Fibroblast of the aortic adventitia (primary cell): ENCODE measurements around the gene KRTAP12-3. TPM values are rescaled to one million over a fixed set of nuclear protein-coding genes. Genes with fewer than 3 reads are reported as not detected.
"Not testable (repeated sequence)": the region's sequence is repeated elsewhere in the genome, so short reads cannot be mapped to it uniquely, and the experiment has no call there.

Source experiments
- DNase-seq: peaks from one replicate; pipeline ENCODE4 v3.0.0-alpha.2; 2010; ENCODE audit warnings: low read depth
- H3K4me3 ChIP-seq: 2 replicates; pipeline ENCODE4 v1.5.1; 2011; ENCODE audit warnings: low read depth, mild to moderate bottlenecking, control low read depth, low read length, moderate library complexity
- CTCF ChIP-seq: IDR thresholded peaks from 2 replicates; pipeline ENCODE4 v1.5.1; 2011; ENCODE audit warnings: mild to moderate bottlenecking, low read length, control low read depth, inconsistent platforms; ENCODE audit not compliant: insufficient read depth
- total RNA-seq: library from RNA; depleted of rRNA; stranded (reverse); fragments of >200 nt; gene quantifications from 2 replicates; pipeline ENCODE4 v1.2.3, GENCODE V29; 2012; ENCODE audit warnings: low replicate concordance

The KRTAP12-3 gene
- total RNA-seq, 1 donor, result not detected

- H3K4me3 ChIP-seq, result no peak within 1 kb of the TSS
- no peak for TF ChIP-seq CTCF
- DNase-seq, result no peak
These were observed 24.3 kb downstream of the KRTAP12-3 start, which contains the start of gene KRTAP12-1 for GRCh38 chr21:44681861-44682579. Gene KRTAP12-1, minus strand, starts transcription at chr21:44682163. Its CDS starts 40 bp downstream, at chr21:44682123.

- no peak overlapping the region for H3K4me3 ChIP-seq
- TF ChIP-seq CTCF, result no peak
- no peak for DNase-seq
These were observed 24.9 kb downstream of the KRTAP12-3 start for GRCh38 chr21:44682580-44683151.

GRCh38 chr21:44684077-44684476, 26.3 kb downstream of the KRTAP12-3 start:
- no peak for DNase-seq
- H3K4me3 ChIP-seq, result no peak overlapping the region
- no peak for TF ChIP-seq CTCF

- no peak overlapping the region for H3K4me3 ChIP-seq
- DNase-seq, result no peak
- TF ChIP-seq CTCF, result no peak
These were observed 26.8 kb downstream of the KRTAP12-3 start for GRCh38 chr21:44684483-44684882.

GRCh38 chr21:44685050-44685449, 27.3 kb downstream of the KRTAP12-3 start:
- not testable (repeated sequence) for DNase-seq, H3K4me3 ChIP-seq

GRCh38 chr21:44686000-44686781, 28.5 kb downstream of the KRTAP12-3 start:
- DNase-seq, result no peak
- no peak overlapping the region for H3K4me3 ChIP-seq
- no peak for TF ChIP-seq CTCF
